D341Med (cell line): Measurements from ENCODE around the gene TRAF3.

Experiments used
- DNase-seq: peaks from one replicate; pipeline ENCODE4 v3.0.0; 2012; ENCODE audit warnings: low spot score

Gene TRAF3

DNA sequence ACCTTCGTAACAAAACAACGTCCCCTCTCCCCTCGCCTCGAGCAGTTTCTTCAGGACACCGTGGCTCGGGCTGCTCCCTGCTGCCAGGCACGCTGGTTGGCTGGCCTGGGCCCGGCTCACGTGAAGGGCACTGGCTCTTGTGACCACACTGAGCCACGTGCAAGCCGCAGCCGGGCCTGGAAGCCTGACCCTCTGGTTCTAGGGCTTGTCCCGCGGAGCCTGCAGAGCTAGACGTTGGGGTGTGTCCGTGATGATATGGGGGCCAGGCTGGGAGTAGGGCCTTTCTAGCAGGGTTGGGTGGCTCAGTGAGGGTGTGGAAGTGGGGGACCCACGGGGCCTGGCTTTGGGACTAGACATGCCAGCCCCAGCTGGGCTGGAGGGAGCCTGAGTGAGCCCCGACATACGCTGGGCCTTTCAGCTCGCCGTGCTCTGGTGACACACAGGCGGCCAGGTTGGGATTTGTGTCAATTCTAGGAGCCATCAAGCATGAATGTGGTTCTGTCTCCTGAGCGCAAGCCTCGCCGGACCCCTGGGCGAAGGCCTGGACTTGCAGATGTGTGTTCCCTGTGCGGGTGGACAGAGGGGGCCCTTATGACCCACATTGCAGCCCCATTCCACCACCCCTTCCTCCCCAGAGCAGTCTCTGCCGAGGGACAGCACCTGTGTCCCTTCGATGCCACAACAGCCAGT, 131.7 kb downstream of the TRAF3 start:
- no peak for DNase-seq

GRCh38 chr14:102909462-102909861, 132.2 kb downstream of the TRAF3 start:
- no peak for DNase-seq

DNA sequence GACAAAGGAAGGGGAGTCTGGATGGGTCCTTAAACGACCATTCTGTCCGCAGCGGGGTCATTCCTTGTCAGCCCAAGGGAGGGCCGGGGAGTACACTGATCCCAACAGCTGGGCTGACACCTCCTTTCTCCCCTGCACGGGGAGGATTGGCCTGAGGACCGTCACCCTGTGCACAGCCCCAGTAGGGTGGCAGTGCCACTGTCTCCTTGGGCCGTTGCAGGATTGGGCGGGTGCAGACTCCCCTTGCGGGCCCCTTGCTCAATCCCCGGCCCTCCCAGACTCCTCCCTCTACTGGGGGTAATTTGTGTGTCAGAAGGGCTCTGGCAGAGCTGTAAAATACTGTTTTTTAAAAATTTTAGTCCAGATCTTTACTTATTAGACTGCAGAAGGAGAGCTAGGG, 132.7 kb downstream of the TRAF3 start:
- DNase-seq = no peak

- no peak for DNase-seq
Measured at GRCh38 chr14:102910442-102910841, 133.2 kb downstream of the TRAF3 start.

DNA sequence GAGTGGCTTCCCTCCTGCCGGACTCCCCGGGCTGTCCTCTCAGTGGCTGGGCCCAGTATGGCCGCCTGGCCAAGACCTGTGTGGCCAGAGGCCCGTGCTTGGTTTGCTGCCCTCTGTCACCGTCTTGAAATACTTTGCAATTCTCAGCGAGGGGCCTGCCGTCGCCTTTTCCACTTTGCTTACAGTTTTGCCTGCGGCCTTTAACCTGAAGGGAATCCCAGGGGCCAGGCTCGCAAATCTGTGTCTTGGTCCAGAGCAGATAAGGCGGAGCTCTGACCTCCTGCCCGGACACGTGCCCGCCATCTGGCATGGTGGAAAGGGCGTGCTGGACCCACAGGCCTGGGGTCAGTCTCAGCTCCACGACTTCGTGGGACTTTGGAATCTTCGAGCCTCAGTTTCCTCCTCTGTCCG, 134.3 kb downstream of the TRAF3 start:
- no peak for DNase-seq

- DNase-seq = no peak
Measured at GRCh38 chr14:102911991-102912761, 134.9 kb downstream of the TRAF3 start.

GRCh38 chr14:102913341-102914211, 136.3 kb downstream of the TRAF3 start:
- DNase-seq = peak; percentile 48

DNA sequence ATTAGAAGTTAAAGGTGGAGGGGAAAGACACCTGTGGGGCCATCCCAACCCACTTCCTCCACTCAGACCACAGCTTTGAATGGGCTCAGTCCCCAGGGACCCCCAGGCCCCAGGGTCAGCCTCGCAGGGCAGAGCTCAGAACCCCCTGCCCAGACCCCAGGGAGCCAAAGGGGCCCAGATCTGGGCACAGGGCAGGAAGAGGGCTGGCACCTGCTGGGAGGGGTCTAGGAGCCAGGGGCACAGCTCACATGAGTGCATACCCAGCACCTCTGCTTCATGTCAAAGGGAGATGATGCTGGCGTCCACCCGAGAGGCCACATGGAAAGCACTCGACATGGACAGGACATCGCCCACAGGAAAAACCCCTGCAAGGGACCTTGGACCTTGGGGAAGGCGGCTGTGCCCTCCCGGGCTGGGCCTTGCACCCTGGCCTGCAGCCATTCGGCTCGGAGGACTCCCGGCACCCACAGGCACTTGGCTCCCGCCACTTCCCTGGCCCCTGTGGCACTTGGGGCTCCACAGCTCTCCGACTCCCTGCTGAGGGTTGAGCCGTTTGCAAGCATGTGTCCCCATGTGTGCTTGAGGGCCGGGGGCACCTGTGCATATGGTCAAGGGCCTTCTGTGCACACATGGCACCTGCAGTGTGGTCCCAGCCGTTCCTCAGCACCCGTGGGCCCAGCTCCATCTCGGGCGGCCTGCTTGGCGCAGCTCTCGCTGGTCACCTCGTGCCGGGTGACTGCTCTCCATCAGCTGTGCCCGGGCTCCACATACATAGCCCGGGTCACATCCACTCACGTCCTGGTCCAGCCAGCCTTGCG, 137.4 kb downstream of the TRAF3 start:
- peak; percentile 43 for DNase-seq

GRCh38 chr14:102915292-102916110, 138.3 kb downstream of the TRAF3 start:
- no peak for DNase-seq

- no peak for DNase-seq
Measured at GRCh38 chr14:102916347-102917055, 139.3 kb downstream of the TRAF3 start.

GRCh38 chr14:102917056-102917385, 139.8 kb downstream of the TRAF3 start:
- no peak for DNase-seq

GRCh38 chr14:102917469-102918211, 140.4 kb downstream of the TRAF3 start:
- peak; percentile 88 for DNase-seq

DNA sequence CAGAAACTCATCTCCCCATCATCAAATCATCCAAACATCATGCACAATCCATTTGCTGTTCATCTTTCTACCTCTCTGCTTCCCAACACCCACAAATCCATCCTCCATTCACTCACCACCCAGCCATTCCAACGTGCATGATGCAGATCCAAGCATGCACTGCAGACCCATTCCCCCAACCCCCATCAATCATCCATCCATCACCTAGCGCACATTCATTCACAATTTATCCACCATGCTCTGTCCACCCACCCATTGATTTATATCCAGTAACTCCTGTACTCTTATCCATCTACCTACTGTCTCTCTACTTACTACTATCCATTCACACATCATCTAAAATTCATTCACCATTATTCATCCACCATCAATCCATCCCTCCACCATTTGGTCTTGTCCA, 141.2 kb downstream of the TRAF3 start:
- no peak for DNase-seq

- DNase-seq = no peak
Measured at GRCh38 chr14:102920273-102920997, 143.2 kb downstream of the TRAF3 start.

DNA sequence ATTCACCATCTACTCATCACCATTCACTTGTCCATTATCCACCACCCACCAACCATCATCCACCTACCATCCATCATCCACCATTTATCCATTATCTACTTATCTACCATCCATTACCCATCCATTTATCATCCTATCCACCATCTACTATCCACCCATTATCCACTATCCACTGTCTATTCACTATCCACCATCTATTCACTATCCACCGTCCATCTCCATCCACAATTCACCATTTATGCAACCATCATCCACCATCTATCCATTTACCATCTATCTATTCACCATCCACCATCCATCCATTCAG, 143.7 kb downstream of the TRAF3 start:
- no peak for DNase-seq

DNA sequence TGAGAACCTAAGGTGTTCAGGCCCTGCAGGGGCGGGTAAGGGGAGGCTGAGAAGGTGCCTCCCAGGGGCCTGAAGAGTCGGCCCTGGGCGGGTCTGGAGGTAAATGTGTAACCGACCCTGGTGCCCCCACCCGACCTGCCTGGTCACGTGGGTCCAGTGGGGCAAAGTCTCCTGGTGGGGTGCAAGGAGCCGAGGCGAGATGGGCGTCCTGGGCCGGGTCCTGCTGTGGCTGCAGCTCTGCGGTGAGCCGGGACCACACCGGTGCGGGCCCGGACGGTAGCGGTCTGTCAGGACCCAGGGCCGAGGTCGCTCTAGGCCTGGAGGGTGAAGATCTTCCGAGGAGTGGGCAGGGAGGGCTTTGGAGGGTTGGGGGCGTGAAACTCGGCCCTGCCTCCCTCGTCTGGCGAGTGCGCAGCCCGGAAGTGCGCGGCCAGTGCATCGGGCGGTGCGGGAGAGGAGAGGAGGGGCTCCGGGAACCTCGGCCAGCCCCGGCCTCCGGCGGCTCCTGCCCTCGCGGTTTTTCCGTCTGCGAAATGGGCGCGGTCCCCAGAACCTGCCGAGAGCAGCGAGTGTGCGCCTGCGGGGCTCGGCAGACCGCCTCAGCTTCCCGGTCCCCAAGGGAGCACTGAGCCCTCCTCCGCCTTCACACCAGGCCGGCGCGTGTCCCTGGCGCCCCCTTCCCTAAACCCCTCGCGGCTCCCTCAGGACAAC, 145.4 kb downstream of the TRAF3 start, which contains the start of gene AMN:
Gene AMN, plus strand, starts transcription at position 174 of the 711 bp plus-strand sequence. Its CDS starts 26 bp downstream, at position 200.
- no peak for DNase-seq

DNA sequence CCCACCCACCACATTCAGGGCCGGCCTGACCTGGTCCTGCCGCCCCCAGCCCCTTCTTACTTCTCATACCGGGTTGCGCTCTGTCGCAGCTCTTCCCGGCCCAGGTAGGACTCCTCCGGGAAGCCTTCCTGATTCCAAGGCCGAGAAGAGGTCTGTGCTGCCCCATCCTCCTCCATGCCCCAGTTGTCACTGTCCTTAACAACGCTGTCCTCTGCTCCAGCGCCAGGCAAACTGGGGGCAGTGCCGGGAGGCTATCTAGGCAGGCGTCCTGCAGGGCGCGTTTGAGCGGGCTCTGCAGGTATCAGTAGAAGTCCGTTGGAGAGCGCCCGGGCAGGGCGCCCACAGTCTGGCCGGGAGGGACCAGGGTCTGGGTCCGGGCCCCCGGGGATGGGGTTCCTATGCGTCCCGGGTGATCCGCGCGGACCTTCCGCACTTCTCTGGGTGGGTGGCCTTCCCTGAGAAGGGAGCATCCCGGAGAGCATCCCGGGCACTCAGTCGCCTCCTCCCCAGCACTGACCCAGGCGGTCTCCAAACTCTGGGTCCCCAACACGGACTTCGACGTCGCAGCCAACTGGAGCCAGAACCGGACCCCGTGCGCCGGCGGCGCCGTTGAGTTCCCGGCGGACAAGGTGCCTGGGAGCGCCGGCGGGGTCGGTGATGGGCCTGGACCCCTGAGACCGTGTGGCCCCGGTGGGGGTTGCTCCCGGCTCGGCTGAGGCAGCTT, 146.1 kb downstream of the TRAF3 start:
- DNase-seq = no peak
